Caco-2 (cell line): ENCODE measurements around the gene MEI4. TPM values are rescaled to one million over a fixed set of nuclear protein-coding genes. Genes with fewer than 3 reads are reported as not detected.
"Not testable (repeated sequence)": the region's sequence is repeated elsewhere in the genome, so short reads cannot be mapped to it uniquely, and the experiment has no call there.

Experiments used
- BruUV-seq: library from RNA; stranded (reverse); fragments of 400-500 nt; replicated peaks from 2 replicates; lab custom pipeline; 2021; lab: Mats Ljungman, UMichigan
- CTCF ChIA-PET: fragments of 300-600 bp; sonication (Branson Sonifier 250); formaldehyde crosslinking; loops from one replicate; lab custom pipeline; 2022; ENCODE audit warnings: antibody characterized with exemption; lab: Charles Lee
- POLR2A ChIA-PET: fragments of 300-600 bp; sonication (Branson Sonifier 250); formaldehyde crosslinking; loops from one replicate; lab custom pipeline; 2022; ENCODE audit warnings: antibody characterized with exemption; lab: Charles Lee
- DNase-seq, 2 experiments: peaks; one replicate each; pipeline versions ENCODE4 v3.0.0 to v3.0.0-alpha.2; 2020 to 2022
- H3K27me3 ChIP-seq: replicated peaks from 2 replicates; pipeline ENCODE4 v1.6.0; 2011; ENCODE audit warnings: low read length; ENCODE audit not compliant: control insufficient read depth, insufficient read depth
- H3K36me3 ChIP-seq: 2 replicates; pipeline ENCODE4 v1.5.1; 2011; ENCODE audit warnings: low read length; ENCODE audit not compliant: control insufficient read depth, insufficient read depth
- H3K4me1 ChIP-seq: fragments of 250-450 bp; sonication (Bioruptor Pico); 2 replicates; pipeline ENCODE4 v1.5.1; 2020; ENCODE audit warnings: mild to moderate bottlenecking
- H3K4me3 ChIP-seq: 2 replicates; pipeline ENCODE4 v1.5.1; 2011; ENCODE audit warnings: low read depth, mild to moderate bottlenecking, control low read depth, low read length
- H3K9me3 ChIP-seq: fragments of 250-450 bp; sonication (Bioruptor Pico); 2 replicates; pipeline ENCODE4 v1.5.1; 2020; ENCODE audit warnings: mild to moderate bottlenecking, moderate library complexity
- H3K27ac Mint-ChIP-seq: one replicate; pipeline ENCODE4 v1.8.0; 2022; ENCODE audit warnings: mixed read lengths; ENCODE audit not compliant: unreplicated experiment
- H3K27me3 Mint-ChIP-seq: one replicate; pipeline ENCODE4 v1.8.0; 2022; ENCODE audit warnings: mixed read lengths; ENCODE audit not compliant: insufficient read depth, unreplicated experiment
- H3K36me3 Mint-ChIP-seq: one replicate; pipeline ENCODE4 v1.8.0; 2022; ENCODE audit warnings: mild to moderate bottlenecking, mixed read lengths; ENCODE audit not compliant: insufficient read depth, unreplicated experiment
- H3K4me1 Mint-ChIP-seq: one replicate; pipeline ENCODE4 v1.8.0; 2022; ENCODE audit warnings: low read depth, mixed read lengths; ENCODE audit not compliant: unreplicated experiment
- H3K4me3 Mint-ChIP-seq: one replicate; pipeline ENCODE4 v1.8.0; 2022; ENCODE audit warnings: mild to moderate bottlenecking, moderate library complexity, mixed read lengths; ENCODE audit not compliant: unreplicated experiment
- H3K9me3 Mint-ChIP-seq: one replicate; pipeline ENCODE4 v1.8.0; 2022; ENCODE audit warnings: mixed read lengths; ENCODE audit not compliant: unreplicated experiment
- CTCF ChIP-seq, 2 experiments: fragments of 200-600 bp in 1 of 2; IDR thresholded peaks; 1 replicate in 1 of 2; 2 replicates in 1 of 2; pipeline versions ENCODE4 v1.5.1 to v1.8.0; 2011 to 2022; ENCODE audit warnings: antibody characterized with exemption in 1 of 2, control low read depth in 1 of 2, inconsistent platforms in 1 of 2, low read depth in 1 of 2, low read length in 1 of 2, mild to moderate bottlenecking in 1 of 2, moderate library complexity in 1 of 2; ENCODE audit not compliant: insufficient read depth in 1 of 2, severe bottlenecking in 1 of 2, unreplicated experiment in 1 of 2
- intact Hi-C: fragments of 100-400 bp; cut with micrococcal nuclease; formaldehyde crosslinking; loops from one replicate; pipeline ENCODE4 v1.10.0; 2022; ENCODE audit not compliant: unreplicated experiment
- total RNA-seq: library from RNA; stranded (reverse); gene quantifications from 2 replicates; pipeline ENCODE4 v1.2.3, GENCODE V29; 2022

MEI4 gene
- total RNA-seq, 1 experiment from 2014 or later: not detected

GRCh38 chr6:77822265-77822664, 169.4 kb downstream of the MEI4 start:
- H3K4me1 Mint-ChIP-seq: peaks cover 6% of the 10 kb centered on the region
- H3K27me3 ChIP-seq: no peaks in the 10 kb centered on the region
- H3K27ac Mint-ChIP-seq: no peak overlapping the region
- no peaks in the 10 kb centered on the region for H3K9me3 Mint-ChIP-seq
- DNase-seq: no peak
- no peak for TF ChIP-seq CTCF (IDR thresholded peaks at IDR 0.05; ENCODE audit: insufficient read depth in 1 of 2, low read depth in 1 of 2, low read length in 1 of 2, severe bottlenecking in 1 of 2, unreplicated experiment in 1 of 2)
- no peaks in the 10 kb centered on the region for H3K27me3 Mint-ChIP-seq
- intact Hi-C loops: no loop called here
- H3K9me3 ChIP-seq: no peaks in the 10 kb centered on the region
- H3K36me3 Mint-ChIP-seq: no peaks in the 10 kb centered on the region
- ChIA-PET POLR2A (no interaction called here), CTCF (no interaction called here)
- H3K4me3 ChIP-seq: no peak overlapping the region
- BruUV-seq: no TSS peak
- no peaks in the 10 kb centered on the region for H3K36me3 ChIP-seq
- H3K4me3 Mint-ChIP-seq: no peak overlapping the region
- no peaks in the 10 kb centered on the region for H3K4me1 ChIP-seq

- BruUV-seq: no TSS peak
- intact Hi-C loops: no loop called here
These were observed 172.4 kb downstream of the MEI4 start for GRCh38 chr6:77825204-77825603.

GRCh38 chr6:77829736-77830135, 176.9 kb downstream of the MEI4 start:
- Histone ChIP-seq H3K4me1 (no peaks in the 10 kb centered on the region; the same call in 1 of the 2 replicates), H3K4me3 (no peak overlapping the region), H3K9me3 (peaks cover 4% of the 10 kb centered on the region; the same call in 1 of the 2 replicates), H3K36me3 (no peaks in the 10 kb centered on the region), H3K27me3 (no peaks in the 10 kb centered on the region)
- H3K9me3 Mint-ChIP-seq: no peaks in the 10 kb centered on the region
- no peaks in the 10 kb centered on the region for H3K27me3 Mint-ChIP-seq
- no peak overlapping the region for H3K27ac Mint-ChIP-seq
- intact Hi-C loops: no loop called here
- H3K4me1 Mint-ChIP-seq: no peaks in the 10 kb centered on the region
- POLR2A ChIA-PET: no interaction called here
- no peaks in the 10 kb centered on the region for H3K36me3 Mint-ChIP-seq
- BruUV-seq: no TSS peak
- TF ChIP-seq CTCF (IDR thresholded peaks at IDR 0.05; ENCODE audit: insufficient read depth in 1 of 2, low read depth in 1 of 2, low read length in 1 of 2, severe bottlenecking in 1 of 2, unreplicated experiment in 1 of 2): no peak
- no peak for DNase-seq
- CTCF ChIA-PET: no interaction called here
- no peak overlapping the region for H3K4me3 Mint-ChIP-seq

More at GRCh38 chr6:77825204-77825603, 172.4 kb downstream of the MEI4 start:
- H3K9me3 ChIP-seq: no peaks in the 10 kb centered on the region
- DNase-seq: no peak
- no peak overlapping the region for H3K4me3 ChIP-seq
- Mint-ChIP-seq H3K4me1 (peaks cover 6% of the 10 kb centered on the region), H3K27me3 (no peaks in the 10 kb centered on the region), H3K27ac (no peak overlapping the region), H3K36me3 (no peaks in the 10 kb centered on the region), H3K4me3 (no peak overlapping the region), H3K9me3 (no peaks in the 10 kb centered on the region)
- no peaks in the 10 kb centered on the region for H3K4me1 ChIP-seq
- no peaks in the 10 kb centered on the region for H3K36me3 ChIP-seq
- ChIA-PET CTCF (no interaction called here), POLR2A (no interaction called here)
- TF ChIP-seq CTCF (IDR thresholded peaks at IDR 0.05; ENCODE audit: insufficient read depth in 1 of 2, low read depth in 1 of 2, low read length in 1 of 2, severe bottlenecking in 1 of 2, unreplicated experiment in 1 of 2): no peak
- no peaks in the 10 kb centered on the region for H3K27me3 ChIP-seq

GRCh38 chr6:77833749-77834148, 180.9 kb downstream of the MEI4 start:
- H3K4me3 Mint-ChIP-seq, CTCF ChIA-PET, H3K27ac Mint-ChIP-seq, BruUV-seq, POLR2A ChIA-PET, H3K4me1 Mint-ChIP-seq, H3K27me3 Mint-ChIP-seq, H3K36me3 ChIP-seq, DNase-seq, H3K36me3 Mint-ChIP-seq, H3K27me3 ChIP-seq, H3K9me3 Mint-ChIP-seq, H3K4me3 ChIP-seq, H3K9me3 ChIP-seq: not testable (repeated sequence)
- intact Hi-C loops: loop anchor here (1.0 kb wide), 2 partner anchors 19 to 93 kb away; no protein-coding TSS in a partner anchor
- peaks cover 15% of the 10 kb centered on the region for H3K4me1 ChIP-seq
